NT2/D1 (cell line): Measurements from ENCODE around the gene KCNJ10.

Experiments
- SUZ12 ChIP-seq: IDR thresholded peaks from 2 replicates; pipeline ENCODE4 v1.6.1; 2011; ENCODE audit not compliant: insufficient read length, insufficient read depth; ENCODE audit errors: extremely low read depth
- YY1 ChIP-seq: IDR thresholded peaks from 2 replicates; pipeline ENCODE4 v1.6.1; 2011; ENCODE audit not compliant: insufficient read length, insufficient read depth
- ZNF274 ChIP-seq: IDR thresholded peaks from 2 replicates; pipeline ENCODE4 v1.6.1; 2011; ENCODE audit warnings: mild to moderate bottlenecking, low read depth, low read length

DNA sequence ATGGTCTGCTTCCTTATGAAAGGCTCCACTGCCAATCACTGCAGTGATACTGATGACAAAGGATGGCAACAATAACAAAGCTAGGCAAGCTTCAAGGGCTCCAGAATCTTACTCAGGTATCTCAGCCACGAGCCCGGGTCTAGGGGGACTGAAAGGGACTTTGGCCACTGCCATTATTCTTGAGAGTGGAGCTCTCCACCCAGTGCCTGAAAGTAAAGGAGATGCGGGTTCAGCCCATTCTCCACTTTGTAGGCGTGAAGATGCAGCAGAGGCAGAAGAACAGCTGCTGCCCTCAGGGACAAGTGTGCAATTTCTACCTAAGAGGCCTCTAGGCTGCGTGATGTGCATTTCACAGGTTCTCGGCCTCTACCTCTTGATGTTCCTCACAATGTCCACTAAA lies 84.5 kb downstream of the KCNJ10 start:
- TF ChIP-seq SUZ12 = no peak
- no peak for TF ChIP-seq ZNF274
- TF ChIP-seq YY1 = no peak
